Epithelial cell of prostate (primary cell): Measurements from ENCODE around the gene SFXN5.
A peak's percentile ranks its signal among the peaks of the same experiment; 100 is the strongest.
"Not testable (repeated sequence)": the region's sequence is repeated elsewhere in the genome, so short reads cannot be mapped to it uniquely, and the experiment has no call there.

Experiments used
- DNase-seq: peaks from one replicate; pipeline ENCODE4 v3.0.0-alpha.2; 2011; ENCODE audit warnings: low read depth, low spot score
- H3K27ac ChIP-seq: fragments of 450-650 bp; 2 replicates; pipeline ENCODE4 v1.5.1; 2017; ENCODE audit warnings: mild to moderate bottlenecking

Gene SFXN5, protein sequence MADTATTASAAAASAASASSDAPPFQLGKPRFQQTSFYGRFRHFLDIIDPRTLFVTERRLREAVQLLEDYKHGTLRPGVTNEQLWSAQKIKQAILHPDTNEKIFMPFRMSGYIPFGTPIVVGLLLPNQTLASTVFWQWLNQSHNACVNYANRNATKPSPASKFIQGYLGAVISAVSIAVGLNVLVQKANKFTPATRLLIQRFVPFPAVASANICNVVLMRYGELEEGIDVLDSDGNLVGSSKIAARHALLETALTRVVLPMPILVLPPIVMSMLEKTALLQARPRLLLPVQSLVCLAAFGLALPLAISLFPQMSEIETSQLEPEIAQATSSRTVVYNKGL

DNA sequence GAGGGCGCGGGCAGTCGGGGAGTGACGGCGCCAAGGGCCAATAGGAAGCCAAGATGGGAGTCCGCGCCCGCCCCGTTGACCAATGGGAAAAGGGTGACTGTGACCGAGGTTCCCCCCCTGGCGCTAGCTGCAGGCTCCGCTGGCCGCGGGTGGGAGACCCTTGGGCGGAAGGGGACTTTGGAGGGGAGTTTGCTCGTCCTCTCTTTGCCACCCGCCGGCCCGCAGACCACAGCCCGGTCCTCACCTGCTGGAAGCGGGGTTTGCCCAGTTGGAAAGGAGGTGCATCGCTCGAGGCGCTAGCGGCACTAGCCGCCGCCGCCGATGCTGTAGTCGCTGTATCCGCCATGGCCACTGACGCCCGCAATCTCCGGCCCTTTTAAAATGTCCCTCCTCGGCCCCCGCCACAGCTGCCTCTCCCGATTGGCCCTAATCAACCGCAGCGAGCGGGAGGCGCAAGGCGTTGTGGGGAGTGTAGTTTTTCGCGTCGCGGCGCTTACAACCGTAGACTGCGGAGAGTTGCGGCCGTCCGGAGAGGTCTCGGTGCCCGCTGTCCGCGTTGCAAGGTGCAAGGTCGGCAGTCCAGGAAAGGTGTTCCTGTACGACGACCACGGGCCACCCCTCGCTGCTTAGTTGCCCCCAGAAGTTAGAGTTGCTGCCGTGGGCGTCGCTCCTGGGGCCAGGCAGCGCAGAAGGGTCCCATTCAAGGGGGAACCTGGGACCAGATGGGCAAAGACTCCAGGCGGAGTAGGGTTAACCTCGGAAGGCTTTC is at the start of gene SFXN5:
TSS of gene SFXN5 (minus strand) at position 353 of the 769 bp plus-strand sequence. CDS start at position 346, 7 bp downstream.
- DNase-seq: peak; percentile 61
- peak within 1 kb of the TSS; percentile 53 for H3K27ac ChIP-seq

DNA sequence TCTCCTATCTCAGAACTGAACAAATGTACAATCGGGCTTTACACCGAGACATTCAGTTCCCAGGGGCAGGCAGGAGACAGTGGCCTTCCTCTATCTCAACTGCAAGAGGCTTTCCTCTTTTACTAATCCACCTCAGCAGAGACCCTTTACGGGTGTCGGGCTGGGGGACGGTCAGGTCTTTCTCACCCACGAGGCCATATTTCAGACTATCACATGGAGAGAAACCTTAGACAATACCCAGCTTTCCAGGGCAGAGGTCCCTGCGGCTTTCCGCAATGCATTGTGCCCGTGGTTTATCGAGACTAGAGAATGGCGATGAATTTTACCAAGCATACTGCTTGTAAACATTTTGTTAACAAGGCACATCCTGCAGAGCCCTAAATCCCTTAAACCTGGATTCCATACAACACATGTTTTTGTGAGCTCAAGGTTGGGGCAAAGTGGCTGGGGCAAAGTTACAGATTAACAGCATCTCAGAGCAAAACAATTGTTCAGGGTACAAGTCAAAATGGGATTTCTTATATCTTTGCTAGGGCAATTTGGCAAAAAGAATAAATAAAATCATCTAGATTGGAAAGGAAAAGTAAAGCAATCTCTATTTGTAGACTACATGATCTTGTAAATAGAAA is 48.2 kb upstream of the SFXN5 start:
- not testable (repeated sequence) for DNase-seq, H3K27ac ChIP-seq

DNA sequence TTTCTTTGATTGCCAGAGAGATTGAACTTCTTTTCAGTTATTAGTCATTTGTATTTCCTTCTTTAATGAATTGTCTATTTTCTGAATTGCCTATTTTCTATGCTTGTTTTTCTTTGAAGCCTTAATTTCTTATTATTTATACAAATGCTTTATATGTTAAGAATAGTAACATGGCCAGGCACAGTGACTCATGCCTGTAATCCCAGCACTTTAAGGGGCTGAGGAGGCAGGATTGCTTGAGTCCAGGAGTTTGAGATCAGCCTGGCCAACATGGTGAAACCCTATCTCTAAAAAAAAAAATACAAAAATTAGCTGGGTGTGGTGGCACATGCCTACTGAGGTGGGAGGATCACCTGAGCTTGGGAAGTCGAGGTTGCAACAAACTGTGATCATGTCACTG is 45.9 kb upstream of the SFXN5 start:
- DNase-seq: no peak
- no peak overlapping the region for H3K27ac ChIP-seq

DNA sequence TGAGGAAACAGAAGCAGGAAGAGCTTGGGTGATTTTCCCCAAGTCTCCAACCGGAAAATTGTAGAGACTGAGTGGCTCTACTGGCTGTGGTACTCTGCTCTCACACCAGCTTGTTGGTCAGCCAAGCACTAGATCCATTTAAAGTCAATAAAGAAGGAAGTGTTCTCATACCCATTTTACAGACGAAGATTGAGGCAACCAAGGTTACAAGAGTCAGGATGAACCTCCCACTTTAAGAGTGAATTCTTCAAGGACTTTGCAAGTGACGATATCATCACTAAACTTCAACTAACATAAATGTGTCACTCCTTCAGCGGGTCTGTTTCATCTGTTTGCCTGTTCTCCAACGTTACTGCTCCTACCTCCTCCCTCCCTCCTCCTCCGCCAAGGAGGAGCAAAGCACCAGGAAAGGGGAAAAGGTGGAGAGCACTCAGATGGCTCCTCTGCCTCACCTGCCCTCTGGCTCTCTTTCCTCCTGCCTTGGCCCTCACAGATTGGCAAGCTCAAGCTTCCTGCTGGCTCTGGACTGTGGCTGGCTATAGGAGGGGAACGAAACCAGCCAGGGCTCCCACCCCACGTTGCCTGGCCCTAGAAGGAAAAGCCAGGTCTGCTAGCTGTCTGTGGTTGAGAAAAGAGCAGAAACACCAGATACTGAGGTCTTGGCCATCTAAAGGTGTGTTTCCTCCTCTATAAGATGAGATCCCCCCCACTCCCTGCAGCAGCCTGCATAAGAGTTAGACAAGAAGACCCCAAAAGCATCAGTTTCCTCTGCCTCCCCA is 44.9 kb upstream of the SFXN5 start:
- no peak for DNase-seq

DNA sequence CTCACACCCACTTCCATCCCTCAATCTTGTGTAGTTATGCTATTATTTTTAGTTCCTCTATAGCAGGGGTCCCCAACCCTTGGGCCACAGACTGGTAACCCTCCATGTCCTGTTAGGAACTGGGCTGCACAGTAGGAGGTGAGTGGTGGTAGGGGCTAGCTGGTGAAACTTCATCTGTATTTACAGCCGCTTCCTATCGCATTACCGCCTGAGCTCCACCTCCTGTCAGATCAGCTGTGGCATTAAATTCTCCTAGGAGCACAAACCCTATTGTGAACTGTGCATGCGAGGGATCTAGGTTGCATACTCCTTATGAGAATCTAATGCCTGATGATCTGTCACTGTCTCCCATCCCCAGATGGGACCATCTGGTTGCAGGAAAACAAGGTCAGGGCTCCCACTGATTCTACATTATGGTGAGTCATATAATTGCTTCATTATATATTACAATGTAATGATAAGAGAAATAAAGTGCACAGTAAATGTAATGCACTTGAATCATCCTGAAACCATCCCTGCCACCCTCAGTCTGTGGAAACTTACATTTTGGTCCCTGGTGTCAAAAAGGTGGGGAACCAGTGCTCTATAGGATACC is 42.9 kb upstream of the SFXN5 start:
- DNase-seq: no peak
- peak overlapping the region; percentile 94 for H3K27ac ChIP-seq

More for the DNA sequence above, 44.9 kb upstream of the SFXN5 start:
- H3K27ac ChIP-seq: no peak overlapping the region

DNA sequence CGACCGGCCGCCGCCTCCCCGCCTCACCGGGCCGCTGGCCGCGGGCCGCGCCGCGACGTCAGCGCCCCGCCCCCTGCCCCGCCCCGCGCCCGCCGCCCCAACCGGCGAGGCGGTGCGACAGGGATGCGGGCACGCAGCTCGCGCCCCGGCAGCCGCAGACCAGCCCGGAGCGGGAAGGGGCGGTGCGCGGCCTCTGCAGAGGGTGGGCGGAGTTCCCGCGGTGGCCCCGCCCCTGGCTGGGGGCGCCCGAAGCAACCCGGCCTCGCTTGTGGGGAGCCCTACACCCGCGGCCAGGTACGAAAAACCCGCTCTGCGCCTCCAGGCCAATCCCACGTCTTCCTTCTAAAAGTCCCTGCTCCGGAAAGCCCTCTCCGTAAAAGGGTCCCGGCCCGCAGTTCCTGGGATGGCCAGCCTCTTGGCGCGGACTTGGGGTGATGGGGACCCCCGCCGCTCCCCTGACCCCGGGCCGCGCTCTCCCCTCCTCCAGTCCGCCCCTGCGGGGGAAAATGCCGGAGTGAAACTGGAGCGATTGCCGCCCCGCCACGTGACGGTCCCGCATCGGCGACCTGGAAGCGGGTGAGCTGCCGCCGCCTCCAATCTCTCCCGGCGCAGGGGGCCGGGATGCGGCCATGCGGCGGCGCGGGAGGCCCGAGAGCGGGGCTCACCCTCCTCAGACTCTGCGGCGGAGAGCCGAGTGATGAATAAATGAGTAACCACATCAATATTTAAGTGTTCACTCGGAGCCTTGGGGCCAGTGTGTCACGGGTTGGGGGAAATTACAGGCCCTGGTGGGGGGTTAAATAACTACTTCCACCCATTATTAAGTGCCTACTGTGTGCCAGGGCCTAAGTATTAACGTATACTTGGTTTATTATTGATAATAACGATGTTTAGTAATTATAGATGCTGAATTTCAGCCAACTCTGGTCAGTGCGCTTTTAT is 41.7 kb upstream of the SFXN5 start, which contains the start of gene RAB11FIP5:
TSS of gene RAB11FIP5 (minus strand) at position 36 of the 942 bp plus-strand sequence. CDS start 171 bp downstream, outside the sequence.
- peak; percentile 48 for DNase-seq

DNA sequence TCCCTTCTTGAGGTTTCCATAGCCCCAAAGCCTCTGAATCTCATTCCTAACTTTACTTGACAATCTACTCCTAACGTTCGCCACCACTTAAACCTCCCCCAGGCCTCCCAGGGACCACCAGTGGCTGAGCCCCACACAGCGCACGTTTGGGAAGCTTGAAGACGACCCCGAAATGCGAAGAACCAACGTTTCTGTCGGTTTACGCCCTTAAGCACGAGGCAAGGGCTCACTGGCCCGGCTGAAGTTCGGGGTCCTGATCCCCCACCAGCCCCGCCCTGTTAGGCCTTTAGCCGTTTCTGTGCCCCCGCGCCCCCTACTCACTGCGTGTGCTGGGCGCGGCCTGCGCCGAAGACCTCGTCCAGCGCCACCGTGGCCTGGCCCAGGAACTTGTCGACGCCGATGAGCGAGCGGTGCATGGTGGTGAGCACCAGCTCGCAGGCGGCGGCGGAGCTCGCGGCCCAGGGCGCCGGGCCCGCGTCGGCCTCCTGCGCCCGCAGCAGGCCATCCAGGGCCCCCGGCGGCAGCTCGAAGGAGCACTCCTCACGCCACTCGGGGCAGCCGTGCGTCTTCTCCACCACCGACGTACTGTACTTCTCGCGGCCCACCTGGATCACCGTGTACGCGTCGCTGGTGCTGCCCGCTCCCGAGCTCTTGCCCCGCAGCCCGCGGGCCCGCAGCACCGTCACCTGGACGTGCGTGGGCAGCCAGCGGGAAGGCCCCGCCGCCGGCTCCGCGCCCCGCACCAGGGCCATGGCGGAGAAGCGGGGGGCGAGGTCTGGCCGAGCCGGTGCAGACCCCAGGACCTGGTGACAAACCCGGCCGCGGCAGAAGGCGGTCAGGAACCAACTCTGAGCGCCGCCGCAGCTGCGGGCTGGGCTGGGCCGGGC is 40.8 kb upstream of the SFXN5 start:
- no peak for DNase-seq
- H3K27ac ChIP-seq: peak overlapping the region; percentile 94

More for the DNA sequence above, 41.7 kb upstream of the SFXN5 start, which contains the start of gene RAB11FIP5:
- H3K27ac ChIP-seq: peak within 1 kb of the TSS; percentile 94

DNA sequence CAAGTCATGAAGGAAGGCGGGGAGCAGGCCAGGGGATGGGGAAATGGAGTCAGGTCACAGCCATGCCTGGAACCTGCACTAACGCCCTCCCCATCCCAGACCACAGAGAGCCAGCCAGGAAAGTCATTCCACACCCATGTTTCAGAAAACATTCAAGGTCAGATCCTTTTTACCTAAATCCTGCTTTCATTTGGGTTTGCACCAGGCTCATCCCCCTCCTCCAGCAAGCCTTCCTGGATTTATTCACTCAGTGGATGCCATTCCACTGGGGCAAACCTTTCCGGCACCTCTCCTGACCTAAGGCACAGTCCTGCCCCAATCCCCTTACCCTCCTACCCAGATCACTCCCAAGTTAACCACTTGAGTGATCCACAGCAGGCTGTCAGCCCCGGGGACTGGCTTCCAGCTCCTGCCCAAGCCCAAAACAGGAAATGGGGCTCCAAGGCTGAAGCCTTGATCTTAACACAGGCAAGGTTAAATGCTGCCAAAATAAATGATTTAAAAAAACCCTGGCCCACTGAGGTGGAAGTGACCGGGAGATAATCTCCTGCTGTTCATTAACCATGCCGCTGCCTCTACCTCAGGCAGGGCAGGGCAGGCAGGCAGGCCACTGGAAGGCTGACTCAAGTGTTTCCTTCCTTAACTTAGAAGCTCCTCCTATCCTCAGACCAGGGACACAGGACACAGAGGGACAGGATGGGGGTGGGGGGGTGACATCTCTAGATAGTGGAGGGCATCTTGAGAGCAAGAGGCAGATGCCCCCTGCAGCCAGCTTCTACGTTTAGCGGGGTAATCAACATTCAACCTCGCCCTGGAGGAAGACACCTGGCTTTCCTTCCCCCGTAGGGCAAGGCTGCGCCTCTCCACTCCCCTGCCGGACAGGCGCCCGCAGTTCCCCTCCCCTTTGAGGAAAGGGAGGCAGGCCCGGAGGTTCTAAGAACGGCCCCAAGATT is 39.8 kb upstream of the SFXN5 start:
- peak overlapping the region; percentile 94 for H3K27ac ChIP-seq
- DNase-seq: no peak

DNA sequence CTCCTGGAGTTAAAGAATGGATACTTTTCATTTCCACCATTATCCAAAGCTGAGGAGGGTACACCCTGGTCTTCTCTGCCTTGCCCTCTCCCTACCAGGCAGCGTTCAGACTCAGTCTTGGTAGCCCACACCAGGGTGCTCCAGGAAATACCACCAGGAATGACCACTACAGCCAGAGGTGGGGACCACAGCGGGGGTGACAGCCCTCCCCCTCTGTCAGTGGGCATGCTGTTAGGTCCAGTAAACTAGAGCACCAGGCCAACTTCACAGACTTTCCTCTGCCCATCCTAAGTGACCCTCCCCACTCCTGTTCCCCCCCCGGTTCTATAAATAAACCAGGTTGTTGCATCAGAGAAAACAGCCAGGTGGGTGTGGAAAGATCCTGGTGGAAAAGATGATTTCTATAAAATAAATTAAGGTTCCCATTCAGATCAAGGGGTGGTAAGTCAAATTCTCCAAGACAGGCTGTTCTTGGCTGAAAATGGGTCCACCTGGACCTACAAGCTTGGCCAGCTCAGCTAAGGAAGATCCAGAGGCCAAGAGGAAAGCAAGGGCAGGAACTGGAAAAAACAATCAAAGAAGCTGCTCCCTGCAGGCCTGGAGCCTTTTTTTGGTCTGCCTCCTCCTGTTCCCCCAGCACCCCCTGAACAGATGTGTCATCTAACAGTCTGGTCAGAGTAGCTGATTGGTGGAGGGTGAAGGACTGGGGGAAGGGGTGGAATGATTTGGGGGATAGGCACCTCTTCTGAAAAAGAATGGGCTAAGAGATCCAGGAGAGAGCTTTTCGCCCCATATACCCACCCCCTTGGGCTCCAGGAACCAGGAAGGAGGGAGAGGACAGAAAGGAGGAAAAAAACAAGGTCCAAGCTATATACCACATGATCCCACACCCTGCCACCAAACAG is 38.9 kb upstream of the SFXN5 start:
- peak overlapping the region; percentile 94 for H3K27ac ChIP-seq
- no peak for DNase-seq

DNA sequence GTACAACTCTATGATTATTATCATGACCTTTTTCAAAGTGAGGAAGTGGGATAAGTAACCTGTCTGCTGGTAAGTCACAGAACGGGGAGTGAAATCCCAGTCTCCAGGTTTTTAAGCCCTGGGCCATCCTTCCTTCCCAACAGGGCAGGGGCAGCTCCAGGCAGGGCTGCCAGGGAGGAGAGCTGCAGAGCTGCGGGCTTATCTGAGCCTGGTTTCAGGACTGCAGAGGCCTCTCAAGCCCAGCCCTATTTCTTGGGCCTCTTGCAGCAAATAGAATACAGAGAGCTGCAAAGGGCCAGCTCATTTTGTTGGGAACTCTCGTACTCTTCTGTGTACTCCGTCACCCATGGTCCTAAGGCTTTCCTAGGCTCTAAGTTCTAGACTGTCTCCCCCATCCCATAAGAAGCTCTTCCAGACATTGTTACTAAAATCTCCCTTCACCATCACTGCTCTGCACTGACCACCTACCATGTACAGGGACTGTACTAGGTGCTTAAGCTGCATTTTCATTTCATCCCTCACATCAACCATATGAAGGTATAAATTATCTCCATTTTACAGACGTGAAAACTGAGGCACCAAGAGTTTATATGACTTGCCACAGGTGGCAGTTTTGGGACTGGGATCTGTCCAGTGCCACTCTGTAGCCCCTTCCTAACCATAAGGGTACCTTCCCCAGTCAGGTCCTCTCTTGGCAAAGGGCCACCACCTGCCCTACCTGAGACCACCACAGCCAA is 38.1 kb upstream of the SFXN5 start:
- no peak for DNase-seq
- H3K27ac ChIP-seq: no peak overlapping the region

DNA sequence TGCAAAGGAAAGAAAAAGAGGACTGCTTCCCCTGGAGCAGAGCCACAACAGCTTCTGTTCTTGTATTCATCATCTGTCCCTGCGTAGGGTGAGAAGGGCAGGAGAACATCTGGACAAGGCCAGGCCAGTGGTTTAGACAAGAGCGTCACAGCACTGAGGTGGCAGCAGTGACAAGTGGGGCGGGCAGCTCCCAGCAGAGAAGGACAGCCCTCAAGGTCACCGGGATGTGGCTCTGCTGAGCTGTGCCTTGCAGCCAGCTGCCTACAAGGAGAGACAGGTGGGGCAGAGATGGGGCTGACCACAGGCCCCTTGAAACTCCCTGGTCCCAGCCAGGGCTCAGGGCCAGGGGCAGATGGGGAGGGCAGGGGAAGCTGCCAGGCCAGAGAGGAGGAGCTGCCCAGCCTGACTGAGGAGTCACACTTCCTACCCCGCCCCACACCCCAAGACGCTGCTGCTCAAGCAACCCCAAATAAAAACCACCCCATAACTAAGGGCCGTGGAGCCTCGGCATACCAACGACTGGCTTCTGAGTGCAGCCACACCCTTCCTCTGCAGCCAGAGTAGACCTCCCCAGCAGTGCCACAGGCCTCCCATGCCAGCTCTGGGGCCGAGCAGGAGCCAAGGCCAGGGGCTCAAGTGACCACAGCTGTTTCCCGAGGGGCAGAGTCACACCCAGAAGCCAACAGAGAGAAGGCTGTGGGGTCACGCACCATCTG is 35.9 kb upstream of the SFXN5 start:
- no peak overlapping the region for H3K27ac ChIP-seq
- DNase-seq: no peak

DNA sequence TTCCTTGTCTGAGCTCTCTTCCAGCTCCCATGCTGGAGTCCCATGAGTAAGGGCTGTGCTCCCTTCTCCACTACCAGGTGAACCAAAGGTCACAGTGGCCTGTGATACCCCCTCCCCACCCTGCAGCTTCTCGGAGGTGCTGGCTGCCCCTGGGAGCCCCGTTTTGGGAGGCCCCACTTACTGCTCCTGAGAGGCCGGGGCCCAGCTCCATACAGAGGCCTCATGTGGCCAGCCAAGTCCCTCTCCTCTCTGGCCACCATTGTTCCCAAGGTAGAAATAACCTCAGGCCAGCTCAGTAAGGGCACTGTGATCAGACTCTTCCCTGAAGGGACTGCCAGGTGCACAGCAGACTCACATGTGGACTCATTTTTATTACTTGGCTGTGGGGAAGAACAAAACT is 35.3 kb upstream of the SFXN5 start:
- H3K27ac ChIP-seq: no peak overlapping the region
- no peak for DNase-seq

DNA sequence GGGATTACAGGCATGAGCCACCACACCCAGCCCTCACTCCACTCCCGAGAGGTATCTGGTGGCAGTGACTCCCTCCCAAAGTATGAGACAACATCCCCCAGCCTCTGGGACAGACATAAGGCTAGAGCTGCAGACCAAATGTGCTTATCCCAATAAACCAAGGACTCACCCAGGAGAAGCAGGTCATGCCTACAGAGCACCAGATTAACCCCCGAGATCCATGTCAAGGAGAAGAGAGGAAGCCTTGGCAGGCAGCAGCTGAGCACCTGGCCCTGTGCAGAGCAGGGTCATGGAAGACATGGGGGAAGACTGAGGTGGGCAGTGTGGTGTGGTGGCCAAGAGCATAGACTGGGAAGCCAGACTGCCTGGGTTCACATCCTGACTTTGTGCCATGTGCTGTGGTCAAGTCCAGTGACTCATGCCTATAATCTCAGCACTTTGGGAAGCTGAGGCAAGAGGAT is 34.0 kb upstream of the SFXN5 start:
- no peak for DNase-seq
- H3K27ac ChIP-seq: no peak overlapping the region

DNA sequence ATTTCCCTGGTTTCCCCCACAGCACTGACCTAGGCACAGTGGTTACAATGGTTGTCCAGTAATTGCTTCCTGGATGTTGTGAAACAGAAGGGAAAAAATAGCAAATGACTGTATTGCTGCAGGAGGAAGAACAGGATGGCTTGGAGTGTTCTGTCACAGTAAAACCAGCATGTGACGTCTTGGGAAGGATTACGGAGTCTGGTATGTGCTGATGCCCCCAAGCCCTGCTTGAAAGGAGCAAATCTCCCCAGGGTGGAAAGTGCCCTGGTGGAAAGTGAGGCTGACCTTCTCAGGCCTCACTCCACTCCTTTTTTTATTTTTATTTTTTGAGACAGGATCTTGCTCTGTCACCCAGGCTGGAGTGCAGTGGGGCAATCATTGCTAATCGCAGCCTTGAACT is 33.4 kb upstream of the SFXN5 start:
- H3K27ac ChIP-seq: no peak overlapping the region
- no peak for DNase-seq
